ENCODE measurements around the gene DNER.

Gene DNER

DNA sequence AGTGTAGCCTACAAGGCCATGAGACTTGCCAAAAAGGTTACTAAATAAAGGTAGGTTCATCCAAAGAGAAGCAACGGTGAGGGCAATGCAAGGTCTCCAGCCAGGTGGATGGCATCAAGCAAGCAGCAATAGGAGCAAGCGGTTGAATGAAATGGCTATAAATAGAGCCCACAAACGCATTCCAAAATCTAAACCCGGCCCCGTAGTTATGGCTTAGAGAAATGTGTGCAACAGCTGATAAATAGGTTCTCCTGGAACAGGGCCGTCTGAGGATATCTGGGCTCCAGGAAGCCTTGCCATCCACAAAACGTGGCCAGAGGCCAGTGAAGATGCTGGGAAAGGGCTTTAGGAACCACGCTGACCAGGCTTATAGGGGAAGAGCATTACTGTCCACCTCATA lies 297.2 kb downstream of the DNER start:
- no peak overlapping the region for H3K4me3 ChIP-seq (ENCODE audit: low read depth, low read length)
- TF ChIP-seq, protein P1, sequence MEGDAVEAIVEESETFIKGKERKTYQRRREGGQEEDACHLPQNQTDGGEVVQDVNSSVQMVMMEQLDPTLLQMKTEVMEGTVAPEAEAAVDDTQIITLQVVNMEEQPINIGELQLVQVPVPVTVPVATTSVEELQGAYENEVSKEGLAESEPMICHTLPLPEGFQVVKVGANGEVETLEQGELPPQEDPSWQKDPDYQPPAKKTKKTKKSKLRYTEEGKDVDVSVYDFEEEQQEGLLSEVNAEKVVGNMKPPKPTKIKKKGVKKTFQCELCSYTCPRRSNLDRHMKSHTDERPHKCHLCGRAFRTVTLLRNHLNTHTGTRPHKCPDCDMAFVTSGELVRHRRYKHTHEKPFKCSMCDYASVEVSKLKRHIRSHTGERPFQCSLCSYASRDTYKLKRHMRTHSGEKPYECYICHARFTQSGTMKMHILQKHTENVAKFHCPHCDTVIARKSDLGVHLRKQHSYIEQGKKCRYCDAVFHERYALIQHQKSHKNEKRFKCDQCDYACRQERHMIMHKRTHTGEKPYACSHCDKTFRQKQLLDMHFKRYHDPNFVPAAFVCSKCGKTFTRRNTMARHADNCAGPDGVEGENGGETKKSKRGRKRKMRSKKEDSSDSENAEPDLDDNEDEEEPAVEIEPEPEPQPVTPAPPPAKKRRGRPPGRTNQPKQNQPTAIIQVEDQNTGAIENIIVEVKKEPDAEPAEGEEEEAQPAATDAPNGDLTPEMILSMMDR (IDR thresholded peaks at IDR 0.05; ENCODE audit: low read depth, low read length) = no peak

DNA sequence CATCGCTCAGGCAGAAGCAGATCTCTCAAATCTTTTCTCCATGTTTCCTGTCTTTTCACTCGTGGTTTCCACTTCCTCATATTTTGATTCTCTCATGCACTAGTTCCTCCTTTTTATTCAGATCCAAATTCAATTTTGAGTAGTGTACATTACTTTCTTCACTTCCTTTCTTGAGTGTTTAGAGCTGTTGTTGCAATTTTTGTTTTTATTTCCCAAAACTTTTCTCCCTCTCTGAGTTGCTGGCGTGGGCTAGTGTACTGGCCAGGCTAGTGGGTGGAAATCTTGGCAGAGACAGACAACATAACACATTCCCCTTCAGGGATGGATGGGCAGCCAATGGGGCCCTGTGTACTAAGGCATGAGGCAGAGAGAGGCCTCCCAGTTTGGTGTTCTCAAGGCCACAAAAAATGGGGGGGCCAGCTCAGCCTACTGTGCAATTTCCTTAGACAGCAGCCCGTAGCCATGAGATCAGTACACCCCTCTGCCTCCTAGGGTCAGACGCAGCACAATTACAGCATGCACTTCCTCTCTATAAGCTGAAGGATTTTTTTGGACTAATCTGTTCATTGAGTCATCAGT lies 298.1 kb downstream of the DNER start:
- H3K4me3 ChIP-seq (ENCODE audit: low read depth, low read length) = no peak overlapping the region
- TF ChIP-seq, protein P1 (IDR thresholded peaks at IDR 0.05; ENCODE audit: low read depth, low read length) = no peak

DNA sequence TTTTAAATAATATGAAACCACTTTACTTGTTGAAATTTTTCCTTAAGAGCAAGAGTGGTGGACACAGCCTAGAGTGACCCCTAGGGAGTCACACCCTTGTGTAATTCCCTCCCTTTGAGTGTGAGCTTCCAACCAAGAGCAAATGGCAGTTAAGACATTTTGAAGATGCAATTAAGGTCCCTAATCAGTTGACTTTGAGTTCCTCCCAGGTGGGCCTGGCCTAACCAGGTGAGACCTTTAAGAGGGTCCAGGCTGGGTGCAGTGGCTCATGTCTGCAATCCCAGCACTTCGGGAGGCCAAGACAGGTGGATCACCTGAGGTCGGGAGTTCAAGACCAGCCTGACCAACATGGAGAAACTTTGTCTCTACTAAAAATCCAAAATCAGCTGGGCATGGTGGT lies 299.7 kb downstream of the DNER start:
- no peak overlapping the region for H3K4me3 ChIP-seq (ENCODE audit: low read depth, low read length)
- TF ChIP-seq, protein P1 (IDR thresholded peaks at IDR 0.05; ENCODE audit: low read depth, low read length) = no peak

DNA sequence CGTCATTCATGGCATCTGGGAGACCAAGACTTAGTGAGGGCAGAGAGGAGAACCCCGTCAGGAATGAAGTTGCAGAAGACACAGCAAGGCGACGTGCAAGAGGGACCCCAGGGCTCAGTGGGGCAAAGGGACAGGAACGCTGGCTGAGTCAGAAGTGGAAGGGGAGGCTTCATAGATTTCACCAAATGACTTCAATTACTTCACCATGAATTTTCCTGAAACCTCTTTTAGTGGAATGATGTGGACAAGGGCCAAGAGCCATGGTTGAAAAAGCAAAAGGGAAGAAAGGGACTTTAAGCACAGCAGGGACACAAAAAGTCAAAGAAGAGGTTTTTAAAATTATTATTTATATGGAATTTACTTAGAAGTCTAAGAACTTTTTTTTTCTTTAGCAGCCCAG lies 301.7 kb downstream of the DNER start:
- TF ChIP-seq, protein P1 (IDR thresholded peaks at IDR 0.05; ENCODE audit: low read depth, low read length) = no peak

DNA sequence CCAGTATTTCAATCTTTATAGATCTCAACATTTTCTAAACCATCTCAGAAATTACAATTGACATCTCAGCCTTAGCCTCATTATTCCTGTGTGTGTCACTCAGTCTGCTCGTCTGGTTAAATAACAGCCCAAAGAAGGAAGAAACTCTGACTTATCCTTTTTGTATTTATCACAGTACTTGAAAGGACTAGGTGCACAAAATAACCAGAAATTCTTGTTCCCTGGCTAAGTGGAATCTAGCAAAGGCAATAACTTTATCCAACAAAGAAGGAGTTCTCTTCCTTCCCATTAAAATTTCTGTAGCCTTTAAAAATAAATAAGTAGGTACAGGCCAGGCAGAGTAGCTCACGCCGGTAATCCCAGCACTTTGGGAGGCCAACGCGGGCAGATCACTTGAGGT lies 303.4 kb downstream of the DNER start:
- TF ChIP-seq, protein P1 (IDR thresholded peaks at IDR 0.05; ENCODE audit: low read depth, low read length) = no peak
- H3K4me3 ChIP-seq (ENCODE audit: low read depth, low read length) = no peak overlapping the region

More for the DNA sequence above, 301.7 kb downstream of the DNER start:
- H3K4me3 ChIP-seq (ENCODE audit: low read depth, low read length) = no peak overlapping the region

DNA sequence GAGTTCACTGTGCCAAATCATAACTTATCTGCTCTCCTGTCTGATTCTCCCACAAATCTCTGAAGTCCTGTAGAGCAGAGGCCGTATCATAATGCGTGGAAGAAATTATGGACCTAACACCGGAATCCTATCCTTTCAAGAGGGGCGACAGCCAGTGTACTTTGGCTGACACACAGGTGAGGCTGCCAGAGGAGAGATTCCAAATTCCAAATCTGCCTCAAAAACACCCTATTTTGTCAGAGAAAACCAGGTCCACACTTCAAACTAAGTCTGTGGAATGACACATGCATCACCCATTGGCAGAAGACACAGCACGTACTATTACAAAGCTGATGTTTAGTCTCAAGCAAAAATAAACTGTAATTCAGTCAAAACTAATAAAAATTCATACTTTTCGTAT lies 304.1 kb downstream of the DNER start:
- TF ChIP-seq, protein P1 (IDR thresholded peaks at IDR 0.05; ENCODE audit: low read depth, low read length) = no peak
- no peak overlapping the region for H3K4me3 ChIP-seq (ENCODE audit: low read depth, low read length)

DNA sequence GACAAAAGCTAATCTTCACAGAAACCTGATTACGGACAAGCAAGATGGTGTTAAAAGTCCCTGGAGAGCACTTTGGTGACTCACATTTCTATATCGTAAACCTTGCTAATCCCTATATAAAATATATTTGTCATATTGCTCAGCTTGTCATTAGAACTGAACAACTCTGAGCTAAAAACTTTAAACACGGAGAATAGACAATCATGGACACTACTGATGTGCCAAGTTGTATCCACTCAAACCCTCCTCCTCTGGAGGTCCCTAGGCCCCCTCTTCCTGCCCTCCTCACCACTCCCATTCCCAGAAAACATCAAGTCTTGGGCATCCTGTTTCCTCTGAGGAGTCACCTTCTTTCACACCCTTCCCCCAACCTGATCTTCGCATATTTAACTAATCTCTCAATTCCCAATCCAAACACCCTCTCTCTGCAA lies 304.6 kb downstream of the DNER start:
- H3K4me3 ChIP-seq (ENCODE audit: low read depth, low read length) = no peak overlapping the region
- TF ChIP-seq, protein P1 (IDR thresholded peaks at IDR 0.05; ENCODE audit: low read depth, low read length) = no peak

Measured in WI38 (cell line).